ENCODE measurements around the gene GPR137B.

The GPR137B gene

DNA sequence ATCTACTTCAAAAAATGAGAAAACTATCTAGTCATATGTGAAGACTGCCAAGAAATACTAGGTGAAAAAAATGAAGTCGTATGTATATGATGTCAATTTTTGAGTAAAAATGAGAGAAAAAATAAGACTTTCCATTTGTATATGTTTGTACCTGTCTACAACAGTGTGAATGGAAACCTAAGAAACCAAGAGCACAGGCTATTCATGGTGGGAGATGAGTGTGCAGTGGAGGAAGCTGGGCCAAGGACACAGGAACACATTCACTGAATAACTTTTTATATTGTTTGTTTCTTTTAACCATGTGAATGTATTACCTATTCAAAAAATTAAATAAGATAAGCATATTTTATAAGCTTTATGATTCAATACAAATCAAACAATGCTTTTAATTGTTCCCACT is 72.4 kb downstream of the GPR137B start:
- no peak overlapping the region for H3K27ac ChIP-seq
- in situ Hi-C loops (cut with HindIII; ENCODE audit: low pct_ligation_motif_present, low sequenced_read_pairs): no loop called here
- no peak overlapping the region for H3K4me3 ChIP-seq (ENCODE audit: low read depth, low read length)
- TF ChIP-seq, protein P1, sequence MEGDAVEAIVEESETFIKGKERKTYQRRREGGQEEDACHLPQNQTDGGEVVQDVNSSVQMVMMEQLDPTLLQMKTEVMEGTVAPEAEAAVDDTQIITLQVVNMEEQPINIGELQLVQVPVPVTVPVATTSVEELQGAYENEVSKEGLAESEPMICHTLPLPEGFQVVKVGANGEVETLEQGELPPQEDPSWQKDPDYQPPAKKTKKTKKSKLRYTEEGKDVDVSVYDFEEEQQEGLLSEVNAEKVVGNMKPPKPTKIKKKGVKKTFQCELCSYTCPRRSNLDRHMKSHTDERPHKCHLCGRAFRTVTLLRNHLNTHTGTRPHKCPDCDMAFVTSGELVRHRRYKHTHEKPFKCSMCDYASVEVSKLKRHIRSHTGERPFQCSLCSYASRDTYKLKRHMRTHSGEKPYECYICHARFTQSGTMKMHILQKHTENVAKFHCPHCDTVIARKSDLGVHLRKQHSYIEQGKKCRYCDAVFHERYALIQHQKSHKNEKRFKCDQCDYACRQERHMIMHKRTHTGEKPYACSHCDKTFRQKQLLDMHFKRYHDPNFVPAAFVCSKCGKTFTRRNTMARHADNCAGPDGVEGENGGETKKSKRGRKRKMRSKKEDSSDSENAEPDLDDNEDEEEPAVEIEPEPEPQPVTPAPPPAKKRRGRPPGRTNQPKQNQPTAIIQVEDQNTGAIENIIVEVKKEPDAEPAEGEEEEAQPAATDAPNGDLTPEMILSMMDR (IDR thresholded peaks at IDR 0.05; ENCODE audit: low read depth, low read length, missing control alignments): no peak
- no peaks in the 10 kb centered on the region for H3K27me3 ChIP-seq (replicated peaks)
- H3K36me3 ChIP-seq (replicated peaks): no peaks in the 10 kb centered on the region
- no peak for DNase-seq

- Histone ChIP-seq H3K4me3 (ENCODE audit: low read depth, low read length) (no peak overlapping the region), H3K27me3 (replicated peaks) (no peaks in the 10 kb centered on the region), H3K36me3 (replicated peaks) (no peaks in the 10 kb centered on the region), H3K27ac (no peak overlapping the region)
- DNase-seq: no peak
- TF ChIP-seq, protein P1 (IDR thresholded peaks at IDR 0.05; ENCODE audit: low read depth, low read length, missing control alignments): no peak
- in situ Hi-C loops (cut with HindIII; ENCODE audit: low pct_ligation_motif_present, low sequenced_read_pairs): no loop called here
Observed at GRCh38 chr1:236220473-236220872, 78.1 kb downstream of the GPR137B start.

DNA sequence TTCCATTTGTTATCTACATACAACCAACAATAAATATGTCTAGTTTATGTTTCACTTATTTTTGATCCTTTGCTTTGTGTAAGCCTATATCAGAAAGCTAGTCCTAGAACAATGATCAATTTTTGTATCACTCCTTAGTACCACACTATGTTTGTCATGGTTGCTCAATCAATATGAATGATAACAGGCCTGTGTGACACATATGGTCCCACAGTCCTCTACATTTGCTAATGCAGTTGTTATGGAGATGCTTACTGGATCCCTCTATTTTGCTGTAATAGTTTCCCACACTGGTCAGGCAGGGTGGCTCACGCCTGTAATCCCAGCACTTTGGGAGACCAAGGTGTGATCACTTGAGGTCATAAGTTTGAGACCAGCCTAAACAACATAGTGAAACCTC is 80.3 kb downstream of the GPR137B start:
- DNase-seq: no peak
- no peaks in the 10 kb centered on the region for H3K27me3 ChIP-seq (replicated peaks)
- H3K27ac ChIP-seq: no peak overlapping the region
- no peaks in the 10 kb centered on the region for H3K36me3 ChIP-seq (replicated peaks)
- in situ Hi-C loops (cut with HindIII; ENCODE audit: low pct_ligation_motif_present, low sequenced_read_pairs): no loop called here
- H3K4me3 ChIP-seq (ENCODE audit: low read depth, low read length): no peak overlapping the region
- TF ChIP-seq, protein P1 (IDR thresholded peaks at IDR 0.05; ENCODE audit: low read depth, low read length, missing control alignments): no peak

DNA sequence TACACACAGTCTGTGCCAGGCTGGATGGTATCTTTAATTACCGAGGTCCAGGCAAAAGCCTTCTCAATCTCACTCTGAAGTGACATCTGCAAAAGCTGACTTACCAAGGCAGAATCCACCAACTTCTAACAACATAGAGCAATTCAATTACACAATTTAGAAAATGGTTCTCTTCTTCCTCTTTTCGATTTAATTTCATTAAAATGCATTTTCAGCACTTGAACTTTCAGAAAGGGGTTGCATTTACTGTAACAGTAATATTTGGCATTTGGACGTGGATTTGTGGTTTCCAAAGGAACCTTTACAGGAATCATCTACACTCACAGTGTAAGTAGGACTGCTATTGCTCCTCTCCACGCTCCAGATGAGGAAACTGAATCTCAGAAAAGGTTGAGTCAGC is 86.1 kb downstream of the GPR137B start:
- DNase-seq: no peak
- no peak overlapping the region for H3K4me3 ChIP-seq (ENCODE audit: low read depth, low read length)
- no peaks in the 10 kb centered on the region for H3K27me3 ChIP-seq (replicated peaks)
- in situ Hi-C loops (cut with HindIII; ENCODE audit: low pct_ligation_motif_present, low sequenced_read_pairs): no loop called here
- H3K27ac ChIP-seq: no peak overlapping the region
- no peaks in the 10 kb centered on the region for H3K36me3 ChIP-seq (replicated peaks)
- TF ChIP-seq, protein P1 (IDR thresholded peaks at IDR 0.05; ENCODE audit: low read depth, low read length, missing control alignments): no peak

GRCh38 chr1:236235116-236235515 is 92.8 kb downstream of the GPR137B start:
- no peak for DNase-seq
- in situ Hi-C loops (cut with HindIII; ENCODE audit: low pct_ligation_motif_present, low sequenced_read_pairs): no loop called here

DNA sequence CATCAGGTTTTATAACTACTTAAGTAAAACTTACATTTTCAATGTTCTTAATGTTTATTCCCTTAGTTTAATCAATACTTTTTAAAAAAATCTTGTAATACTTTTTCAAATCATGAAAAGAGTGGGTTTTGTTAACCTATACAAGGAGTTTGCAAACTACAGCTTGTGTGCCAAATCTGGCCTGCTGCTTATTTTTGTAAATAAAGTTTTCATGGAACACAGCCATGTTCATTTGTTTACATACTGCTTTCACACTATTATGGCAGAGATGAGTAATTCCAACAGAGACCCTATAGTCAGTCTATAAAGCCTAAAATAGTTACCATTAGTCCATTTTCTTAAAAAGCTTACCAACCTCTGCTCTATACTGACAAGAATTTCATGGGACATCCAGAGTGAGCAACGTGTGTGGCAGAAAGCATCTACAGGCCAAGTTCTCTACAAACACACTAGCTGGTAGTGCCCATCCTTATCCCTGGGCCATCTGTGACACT is 96.8 kb downstream of the GPR137B start:
- Histone ChIP-seq H3K36me3 (replicated peaks) (no peaks in the 10 kb centered on the region), H3K4me3 (ENCODE audit: low read depth, low read length) (no peak overlapping the region), H3K27me3 (replicated peaks) (no peaks in the 10 kb centered on the region), H3K27ac (no peak overlapping the region)
- in situ Hi-C loops (cut with HindIII; ENCODE audit: low pct_ligation_motif_present, low sequenced_read_pairs): no loop called here
- TF ChIP-seq, protein P1 (IDR thresholded peaks at IDR 0.05; ENCODE audit: low read depth, low read length, missing control alignments): no peak
- DNase-seq: no peak

More at GRCh38 chr1:236235116-236235515, 92.8 kb downstream of the GPR137B start:
- Histone ChIP-seq H3K36me3 (replicated peaks) (no peaks in the 10 kb centered on the region), H3K4me3 (ENCODE audit: low read depth, low read length) (no peak overlapping the region), H3K27ac (no peak overlapping the region), H3K27me3 (replicated peaks) (no peaks in the 10 kb centered on the region)
- TF ChIP-seq, protein P1 (IDR thresholded peaks at IDR 0.05; ENCODE audit: low read depth, low read length, missing control alignments): no peak

Measured in brain microvascular endothelial cell (primary cell).